ENCODE results near the gene WDR26. TPM values are rescaled to one million over a fixed set of nuclear protein-coding genes. Genes with fewer than 3 reads are reported as not detected.

The WDR26 gene
- total and polyA plus RNA-seq, 4 donors = 30.0 to 180 (median 59.3) TPM

- Histone ChIP-seq H3K36me3 (ENCODE audit: control insufficient read depth in 4 of 4, insufficient read depth in 4 of 4, low read length in 4 of 4) (peaks cover 14 to 57% (median 45%) of the 10 kb centered on the region in 4 donors), H3K27me3 (ENCODE audit: control insufficient read depth in 3 of 3, insufficient read depth in 3 of 3, low read length in 2 of 3) (no peaks in the 10 kb centered on the region), H3K27ac (ENCODE audit: low read depth in 1 of 2, low read length in 1 of 2) (no peak overlapping the region), H3K9ac (ENCODE audit: insufficient read depth in 1 of 2, low read length in 2 of 2) (no peak overlapping the region), H3K4me3 (no peak overlapping the region), H3K4me1 (ENCODE audit: control insufficient read depth in 5 of 5, insufficient read depth in 5 of 5, low read length in 5 of 5) (no peaks in the 10 kb centered on the region), H3K9me3 (ENCODE audit: control insufficient read depth in 4 of 4, insufficient read depth in 3 of 4, low read length in 3 of 4) (no peaks in the 10 kb centered on the region)
- WGBS, 2 donors = 87 to 91% methylated on average over 5 of the region's 5 CpGs
- ATAC-seq (ENCODE audit: insufficient read depth, low FRiP score) = no peak
- no peak for TF ChIP-seq CTCF (IDR thresholded peaks at IDR 0.05; ENCODE audit: control extremely low read depth, extremely low read depth)
- DNase-seq = no peak
These were observed 44.1 kb downstream of the WDR26 start for GRCh38 chr1:224390517-224390916.

GRCh38 chr1:224387943-224388342, 46.7 kb downstream of the WDR26 start:
- Histone ChIP-seq H3K9ac (ENCODE audit: insufficient read depth in 1 of 2, low read length in 2 of 2) (no peak overlapping the region), H3K27ac (ENCODE audit: low read depth in 1 of 2, low read length in 1 of 2) (no peak overlapping the region)
- ATAC-seq (ENCODE audit: insufficient read depth, low FRiP score) = no peak

GRCh38 chr1:224387302-224387912, 47.2 kb downstream of the WDR26 start:
- DNase-seq (peak in 1 of 3 donors; percentile 5), ATAC-seq (ENCODE audit: insufficient read depth, low FRiP score) (no peak)
- TF ChIP-seq CTCF (IDR thresholded peaks at IDR 0.05; ENCODE audit: control extremely low read depth, extremely low read depth) = no peak
- Histone ChIP-seq H3K9me3 (ENCODE audit: control insufficient read depth in 4 of 4, insufficient read depth in 3 of 4, low read length in 3 of 4) (no peaks in the 10 kb centered on the region), H3K36me3 (ENCODE audit: control insufficient read depth in 4 of 4, insufficient read depth in 4 of 4, low read length in 4 of 4) (peaks cover 11 to 37% (median 25%) of the 10 kb centered on the region in 4 donors), H3K27ac (ENCODE audit: low read depth in 1 of 2, low read length in 1 of 2) (no peak overlapping the region), H3K4me1 (ENCODE audit: control insufficient read depth in 5 of 5, insufficient read depth in 5 of 5, low read length in 5 of 5) (peaks cover 0 to 2% (median 0%) of the 10 kb centered on the region in 5 donors), H3K27me3 (ENCODE audit: control insufficient read depth in 3 of 3, insufficient read depth in 3 of 3, low read length in 2 of 3) (no peaks in the 10 kb centered on the region), H3K9ac (ENCODE audit: insufficient read depth in 1 of 2, low read length in 2 of 2) (no peak overlapping the region), H3K4me3 (no peak overlapping the region)
- WGBS, 2 donors = 64 to 69% methylated on average over 6 of the region's 6 CpGs

More at GRCh38 chr1:224387943-224388342, 46.7 kb downstream of the WDR26 start:
- Histone ChIP-seq H3K9me3 (ENCODE audit: control insufficient read depth in 4 of 4, insufficient read depth in 3 of 4, low read length in 3 of 4) (no peaks in the 10 kb centered on the region), H3K4me1 (ENCODE audit: control insufficient read depth in 5 of 5, insufficient read depth in 5 of 5, low read length in 5 of 5) (peaks cover 0 to 2% (median 0%) of the 10 kb centered on the region in 5 donors), H3K36me3 (ENCODE audit: control insufficient read depth in 4 of 4, insufficient read depth in 4 of 4, low read length in 4 of 4) (peaks cover 12 to 43% (median 29%) of the 10 kb centered on the region in 4 donors), H3K4me3 (no peak overlapping the region), H3K27me3 (ENCODE audit: control insufficient read depth in 3 of 3, insufficient read depth in 3 of 3, low read length in 2 of 3) (no peaks in the 10 kb centered on the region)
- TF ChIP-seq CTCF (IDR thresholded peaks at IDR 0.05; ENCODE audit: control extremely low read depth, extremely low read depth) = no peak
- no peak for DNase-seq
- WGBS, 2 donors = 84 to 93% methylated on average over 2 of the region's 2 CpGs
